SK-N-MC (cell line): ENCODE measurements around the gene MRPS10.

Experiments
- DNase-seq: peaks from one replicate; pipeline ENCODE4 v3.0.0-alpha.2; 2011; ENCODE audit warnings: low read depth, low spot score
- H3K27ac ChIP-seq: fragments of 200-600 bp; sonication (generic); 2 replicates; pipeline ENCODE4 v1.5.1; 2016; ENCODE audit warnings: mixed run types
- H3K36me3 ChIP-seq: fragments of 200-600 bp; sonication (generic); 2 replicates; pipeline ENCODE4 v1.6.1; 2017; ENCODE audit warnings: antibody characterized with exemption, low read length, mixed read lengths; ENCODE audit not compliant: insufficient read depth
- H3K4me3 ChIP-seq: fragments of 200-600 bp; sonication (generic); 2 replicates; pipeline ENCODE4 v1.5.1; 2016
- H3K9ac ChIP-seq: fragments of 200-600 bp; sonication (generic); 2 replicates; pipeline ENCODE4 v1.8.0; 2017; ENCODE audit warnings: mixed run types, mixed read lengths; ENCODE audit not compliant: insufficient read length
- H3K9me3 ChIP-seq: fragments of 200-600 bp; sonication (generic); 2 replicates; pipeline ENCODE4 v1.6.1; 2017; ENCODE audit warnings: low read depth, mild to moderate bottlenecking, antibody characterized with exemption, low read length, moderate library complexity, mixed read lengths
- EZH2 ChIP-seq: fragments of 200-600 bp; sonication (generic); IDR thresholded peaks from one replicate; pipeline ENCODE4 v1.6.1; 2017; ENCODE audit warnings: antibody characterized with exemption
- FOXP2 ChIP-seq: optimal IDR thresholded peaks from 2 replicates; pipeline ENCODE3; 2011; ENCODE audit warnings: mild to moderate bottlenecking, moderate library complexity; ENCODE audit not compliant: insufficient read depth; ENCODE audit errors: extremely low read length, control extremely low read depth
- POLR2AphosphoS5 ChIP-seq: IDR thresholded peaks from 2 replicates; pipeline ENCODE4 v1.6.1; 2012; ENCODE audit warnings: mild to moderate bottlenecking, low read depth, low read length, borderline replicate concordance

MRPS10 gene

GRCh38 chr6:42259286-42259685, 41.6 kb upstream of the MRPS10 start:
- DNase-seq: no peak
- Histone ChIP-seq H3K4me3 (no peak overlapping the region), H3K9me3 (no peaks in the 10 kb centered on the region), H3K27ac (no peak overlapping the region), H3K9ac (no peak overlapping the region), H3K36me3 (peaks cover 7% of the 10 kb centered on the region; the same call in 1 of the 2 replicates)
- TF ChIP-seq POLR2AphosphoS5: no peak
- no peak for TF ChIP-seq FOXP2
- no peak for TF ChIP-seq EZH2

- H3K9ac ChIP-seq: no peak overlapping the region
- no peak for DNase-seq
- H3K36me3 ChIP-seq: peaks cover 20% of the 10 kb centered on the region; the same call in 1 of the 2 replicates
- TF ChIP-seq POLR2AphosphoS5: no peak
- no peak for TF ChIP-seq FOXP2
- TF ChIP-seq EZH2: no peak
- H3K9me3 ChIP-seq: no peaks in the 10 kb centered on the region
- H3K4me3 ChIP-seq: no peak overlapping the region
- no peak overlapping the region for H3K27ac ChIP-seq
Measured at GRCh38 chr6:42257614-42258013, 40.0 kb upstream of the MRPS10 start.

GRCh38 chr6:42257063-42257462, 39.4 kb upstream of the MRPS10 start:
- Histone ChIP-seq H3K9me3 (no peaks in the 10 kb centered on the region), H3K4me3 (no peak overlapping the region), H3K27ac (no peak overlapping the region), H3K36me3 (peaks cover 24% of the 10 kb centered on the region; the same call in 1 of the 2 replicates), H3K9ac (no peak overlapping the region)
- no peak for TF ChIP-seq POLR2AphosphoS5
- TF ChIP-seq EZH2: no peak
- no peak for TF ChIP-seq FOXP2
- DNase-seq: no peak

GRCh38 chr6:42255050-42255449, 37.4 kb upstream of the MRPS10 start:
- peaks cover 24% of the 10 kb centered on the region; the same call in 1 of the 2 replicates for H3K36me3 ChIP-seq
- H3K9me3 ChIP-seq: no peaks in the 10 kb centered on the region
- TF ChIP-seq EZH2 (no peak), POLR2AphosphoS5 (no peak), FOXP2 (no peak)
- no peak overlapping the region for H3K4me3 ChIP-seq
- H3K27ac ChIP-seq: no peak overlapping the region
- H3K9ac ChIP-seq: no peak overlapping the region
- no peak for DNase-seq

- TF ChIP-seq FOXP2: no peak
- Histone ChIP-seq H3K9ac (no peak overlapping the region), H3K36me3 (peaks cover 24% of the 10 kb centered on the region; the same call in 1 of the 2 replicates), H3K27ac (no peak overlapping the region), H3K9me3 (no peaks in the 10 kb centered on the region), H3K4me3 (no peak overlapping the region)
- no peak for DNase-seq
Measured at GRCh38 chr6:42254505-42254904, 36.8 kb upstream of the MRPS10 start.

- no peak for TF ChIP-seq EZH2
- TF ChIP-seq FOXP2: no peak
- TF ChIP-seq POLR2AphosphoS5: no peak
- Histone ChIP-seq H3K9me3 (no peaks in the 10 kb centered on the region), H3K36me3 (peaks cover 24% of the 10 kb centered on the region; the same call in 1 of the 2 replicates), H3K4me3 (no peak overlapping the region), H3K27ac (no peak overlapping the region), H3K9ac (no peak overlapping the region)
- no peak for DNase-seq
Measured at GRCh38 chr6:42251911-42252637, 34.4 kb upstream of the MRPS10 start.

GRCh38 chr6:42251500-42251899, 33.8 kb upstream of the MRPS10 start:
- H3K4me3 ChIP-seq: no peak overlapping the region
- TF ChIP-seq EZH2 (no peak), FOXP2 (no peak), POLR2AphosphoS5 (no peak)
- H3K27ac ChIP-seq: no peak overlapping the region
- DNase-seq: no peak
- peaks cover 19% of the 10 kb centered on the region; the same call in 1 of the 2 replicates for H3K36me3 ChIP-seq
- H3K9ac ChIP-seq: no peak overlapping the region
- H3K9me3 ChIP-seq: no peaks in the 10 kb centered on the region

GRCh38 chr6:42250274-42250931, 32.7 kb upstream of the MRPS10 start:
- H3K27ac ChIP-seq: no peak overlapping the region
- peaks cover 19% of the 10 kb centered on the region; the same call in 1 of the 2 replicates for H3K36me3 ChIP-seq
- DNase-seq: no peak
- no peak overlapping the region for H3K9ac ChIP-seq
- H3K9me3 ChIP-seq: no peaks in the 10 kb centered on the region
- H3K4me3 ChIP-seq: no peak overlapping the region
- TF ChIP-seq EZH2: no peak
- no peak for TF ChIP-seq FOXP2
- TF ChIP-seq POLR2AphosphoS5: no peak

GRCh38 chr6:42249279-42249678, 31.6 kb upstream of the MRPS10 start:
- Histone ChIP-seq H3K9me3 (no peaks in the 10 kb centered on the region), H3K9ac (no peak overlapping the region), H3K36me3 (peaks cover 16% of the 10 kb centered on the region; the same call in 1 of the 2 replicates), H3K27ac (no peak overlapping the region), H3K4me3 (no peak overlapping the region)
- no peak for DNase-seq
- TF ChIP-seq POLR2AphosphoS5: no peak
